GM18907 (cell line): ENCODE measurements around the gene RAG1.
"Not testable (repeated sequence)": the region's sequence is repeated elsewhere in the genome, so short reads cannot be mapped to it uniquely, and the experiment has no call there.

Source experiments
- ATAC-seq: cut with Tn5 transposase; IDR thresholded peaks from one replicate; pipeline ENCODE4 v1.9.1; 2021; ENCODE audit warnings: mild to moderate bottlenecking, moderate library complexity; ENCODE audit not compliant: unreplicated experiment

Gene RAG1

DNA sequence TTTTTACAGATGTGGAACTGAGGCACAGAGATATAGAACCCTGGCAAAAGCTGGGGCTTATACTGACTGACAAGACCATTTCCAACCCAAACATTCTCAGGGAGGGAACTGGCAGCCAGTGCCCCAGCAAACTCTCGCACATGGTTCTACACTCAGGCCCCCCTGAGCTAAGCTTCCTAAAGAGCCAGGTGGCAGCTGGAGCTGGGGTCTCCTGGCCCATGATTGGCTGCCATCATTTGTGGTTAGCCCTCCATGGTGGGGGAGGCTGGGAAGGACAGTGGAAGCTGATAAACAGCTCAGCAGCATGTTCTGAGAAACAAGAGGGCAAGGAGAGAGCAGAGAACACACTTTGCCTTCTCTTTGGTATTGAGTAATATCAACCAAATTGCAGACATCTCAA, at the start of gene RAG1:
Gene RAG1 (plus strand): TSS at position 314 of the 400 bp plus-strand sequence. CDS start 5,298 bp downstream, outside the sequence.
- ATAC-seq: no peak

DNA sequence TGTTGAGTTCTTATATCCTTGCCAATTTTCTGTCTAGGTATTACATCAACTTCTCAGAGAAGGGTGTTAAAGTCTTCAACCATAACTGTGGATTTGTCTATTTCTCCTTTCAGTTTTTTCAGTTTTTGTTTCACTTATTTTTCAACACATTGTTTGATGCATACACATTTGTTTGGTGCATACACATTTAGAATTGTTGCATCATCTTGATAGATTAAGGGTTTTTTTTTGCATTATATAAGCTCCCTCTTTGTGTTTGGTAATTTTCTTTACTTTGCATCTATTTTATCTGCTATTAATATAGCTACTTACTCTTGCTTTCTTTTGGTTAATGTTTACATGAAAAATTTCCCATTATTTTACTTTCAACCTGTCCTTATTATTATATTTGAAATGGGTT, 37.0 kb upstream of the RAG1 start:
- no peak for ATAC-seq

DNA sequence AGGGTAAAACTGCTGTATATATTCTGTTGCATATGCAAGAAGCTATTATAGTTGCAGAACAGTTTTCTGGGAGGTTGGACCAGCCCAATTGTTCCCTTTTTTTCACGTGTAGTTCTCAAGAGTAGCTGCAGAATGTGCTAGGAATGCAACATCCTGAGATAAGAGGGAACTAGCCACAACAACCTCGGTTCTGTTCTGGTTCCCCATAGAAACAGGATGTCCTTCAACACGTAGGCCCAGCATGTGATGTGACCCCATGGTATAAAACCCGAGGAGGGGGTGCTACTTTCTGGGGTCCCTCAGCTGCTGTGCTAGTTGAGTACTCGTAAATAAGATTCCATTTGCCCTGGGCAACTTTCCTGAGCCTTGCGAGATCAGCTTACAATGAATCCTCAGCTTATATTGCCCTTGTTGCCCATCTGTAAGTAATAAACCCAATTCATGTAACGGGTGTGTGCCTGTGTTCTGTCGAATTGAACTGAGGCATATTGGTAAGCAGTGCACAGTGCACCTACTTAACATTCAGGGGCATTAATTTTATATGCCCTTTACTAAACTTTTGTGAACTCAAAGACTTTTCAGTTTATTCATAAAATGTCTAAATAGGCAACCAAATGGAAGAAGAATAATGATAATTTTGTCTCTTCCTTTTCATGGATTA, 34.7 kb upstream of the RAG1 start:
- no peak for ATAC-seq

DNA sequence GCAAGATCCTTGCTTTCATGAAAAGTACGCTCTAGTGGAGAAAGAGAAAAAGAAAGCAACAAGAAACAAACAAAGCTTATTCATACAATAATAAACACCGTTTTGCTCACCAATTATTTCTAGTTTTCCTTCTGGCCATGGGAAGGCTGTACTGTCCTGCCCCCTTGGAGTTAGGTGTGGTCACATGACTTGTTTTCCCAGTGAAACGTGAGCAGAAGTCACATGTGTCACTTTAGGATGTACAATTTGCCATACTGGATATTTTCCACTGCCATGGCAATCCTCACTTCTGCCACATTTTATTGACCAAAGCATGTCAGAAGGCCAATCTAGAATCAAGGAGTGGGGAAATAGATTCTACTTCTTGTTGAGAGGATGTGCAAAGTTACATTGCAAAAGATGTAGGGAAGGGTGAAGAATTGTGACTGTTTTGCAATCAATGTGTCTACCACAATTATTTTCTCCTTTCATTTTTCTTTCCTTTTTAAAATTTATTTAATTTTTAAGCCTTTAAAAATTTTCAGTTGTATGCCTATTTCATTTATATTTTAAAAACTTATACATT, 33.4 kb upstream of the RAG1 start:
- no peak for ATAC-seq

DNA sequence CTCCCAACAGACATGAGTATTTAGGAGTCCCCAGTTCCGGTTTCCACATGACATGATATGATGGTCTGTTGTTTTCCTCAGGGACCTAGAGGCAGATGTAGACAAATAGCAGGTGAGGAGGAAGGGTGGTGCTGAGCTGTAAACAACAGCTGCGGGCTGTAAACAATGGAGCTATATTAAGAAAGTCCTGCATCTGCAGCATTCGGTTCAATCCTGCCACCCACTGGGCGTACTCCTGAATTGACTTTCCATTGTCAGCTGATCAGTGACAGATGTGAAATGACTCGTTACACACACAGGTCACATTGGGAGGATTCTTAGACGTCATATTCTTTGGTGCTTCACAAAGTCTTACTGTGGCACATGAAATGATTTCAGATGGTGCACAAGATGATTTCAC, 26.8 kb upstream of the RAG1 start:
- peak; percentile 98 for ATAC-seq

DNA sequence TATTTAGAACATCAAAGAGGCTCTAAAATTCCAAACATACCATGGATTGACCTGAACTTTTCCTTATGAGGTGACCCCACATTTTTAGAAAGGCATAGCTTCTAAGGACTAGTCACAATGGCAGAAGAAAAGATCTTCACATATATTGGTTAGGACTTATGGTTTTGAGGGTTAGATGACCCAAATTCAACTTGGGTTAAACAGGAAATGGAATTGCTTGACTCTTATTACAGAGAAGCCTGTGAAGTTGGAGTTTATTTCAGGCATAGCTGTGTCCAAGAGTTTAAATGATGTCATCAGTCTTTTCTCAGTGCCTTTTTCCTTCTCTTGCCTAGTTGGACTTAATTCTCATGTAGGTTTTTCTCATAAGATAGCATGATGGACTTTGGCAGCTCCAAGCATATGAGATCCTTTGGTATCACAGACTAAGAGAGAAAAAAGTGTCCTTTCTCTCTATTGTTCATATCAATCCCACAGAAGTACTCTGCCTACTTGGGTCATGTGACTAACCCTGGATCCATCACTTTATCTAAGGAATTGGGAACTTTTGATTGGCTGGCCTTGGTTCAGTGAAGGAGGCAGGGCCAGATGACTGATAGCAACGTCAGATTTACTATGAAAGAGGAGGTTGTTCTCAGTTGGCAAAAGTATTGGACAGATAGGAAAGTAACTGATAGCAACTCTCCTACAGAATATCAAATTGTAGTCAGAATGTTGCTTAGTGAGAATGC, 17.3 kb upstream of the RAG1 start:
- no peak for ATAC-seq

DNA sequence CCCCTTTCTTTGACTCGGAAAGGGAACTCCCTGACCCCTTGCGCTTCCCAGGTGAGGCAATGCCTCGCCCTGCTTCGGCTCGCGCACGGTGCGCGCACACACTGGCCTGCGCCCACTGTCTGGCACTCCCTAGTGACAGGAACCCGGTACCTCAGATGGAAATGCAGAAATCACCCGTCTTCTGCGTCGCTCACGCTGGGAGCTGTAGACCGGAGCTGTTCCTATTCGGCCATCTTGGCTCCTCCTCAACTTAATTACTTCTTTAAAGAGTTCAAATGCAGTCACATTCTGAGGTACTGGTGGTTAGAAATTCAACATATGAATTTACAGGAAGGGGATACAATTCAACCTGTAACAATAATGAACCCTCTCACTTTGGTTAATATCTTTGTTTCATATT, 10.4 kb upstream of the RAG1 start:
- ATAC-seq: not testable (repeated sequence)

DNA sequence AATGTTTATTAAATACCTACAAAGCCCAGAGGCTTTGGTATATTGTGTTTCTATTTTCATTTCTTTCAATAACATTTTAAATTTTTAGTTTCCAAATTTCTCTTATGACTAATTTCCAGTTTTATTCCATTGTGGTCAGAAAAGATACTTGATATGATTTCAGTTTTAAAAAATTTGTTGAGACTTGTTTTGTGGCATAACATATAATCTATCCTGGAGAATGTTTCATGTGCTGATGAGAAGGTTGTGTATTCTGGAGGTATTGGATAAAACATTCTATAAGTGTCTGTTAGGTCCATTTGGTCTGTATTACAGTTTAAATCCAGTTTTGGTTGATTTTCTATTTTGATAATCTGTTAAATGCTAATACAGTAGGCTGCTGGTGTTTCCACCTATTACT, 9.8 kb upstream of the RAG1 start:
- ATAC-seq: no peak

DNA sequence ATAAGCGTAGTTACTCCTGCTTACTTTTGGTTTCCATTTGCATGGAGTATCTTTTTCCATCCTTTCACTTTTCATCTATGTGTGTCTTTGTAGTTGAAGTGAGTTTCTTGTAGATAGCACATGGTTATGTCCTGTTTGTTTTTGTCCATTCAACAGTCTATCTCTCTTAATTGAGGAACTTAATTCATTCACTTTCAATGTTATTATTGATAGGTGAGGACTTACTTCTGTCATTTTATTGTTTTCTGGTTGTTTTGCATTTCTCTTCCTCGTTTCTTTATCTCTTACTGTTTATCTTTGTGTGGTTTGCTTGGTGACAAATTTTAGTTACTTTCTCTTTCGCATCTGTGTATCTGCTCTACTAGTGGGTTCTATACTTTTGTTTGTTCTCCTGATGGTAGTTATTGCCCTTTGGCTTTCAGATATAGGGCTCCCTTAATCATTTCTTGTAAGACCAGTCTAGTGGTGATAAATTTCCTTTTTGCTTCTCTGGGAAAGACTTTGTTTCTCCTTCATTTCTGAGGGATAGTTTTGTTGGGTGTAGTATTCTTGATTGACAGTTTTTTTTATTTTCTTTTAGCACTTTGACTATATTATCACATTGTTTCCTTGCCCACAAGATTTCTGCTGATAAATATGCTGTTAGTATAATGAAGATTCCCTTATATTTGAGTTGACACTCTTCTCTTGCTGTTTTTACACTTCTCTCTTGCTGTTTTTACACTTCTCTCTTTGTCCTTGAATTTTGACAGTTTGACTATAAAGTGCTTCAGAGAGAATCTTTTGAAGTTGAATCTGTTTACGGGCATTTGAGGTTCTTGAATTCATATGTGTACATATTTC, 9.0 kb upstream of the RAG1 start:
- ATAC-seq: peak; percentile 95

DNA sequence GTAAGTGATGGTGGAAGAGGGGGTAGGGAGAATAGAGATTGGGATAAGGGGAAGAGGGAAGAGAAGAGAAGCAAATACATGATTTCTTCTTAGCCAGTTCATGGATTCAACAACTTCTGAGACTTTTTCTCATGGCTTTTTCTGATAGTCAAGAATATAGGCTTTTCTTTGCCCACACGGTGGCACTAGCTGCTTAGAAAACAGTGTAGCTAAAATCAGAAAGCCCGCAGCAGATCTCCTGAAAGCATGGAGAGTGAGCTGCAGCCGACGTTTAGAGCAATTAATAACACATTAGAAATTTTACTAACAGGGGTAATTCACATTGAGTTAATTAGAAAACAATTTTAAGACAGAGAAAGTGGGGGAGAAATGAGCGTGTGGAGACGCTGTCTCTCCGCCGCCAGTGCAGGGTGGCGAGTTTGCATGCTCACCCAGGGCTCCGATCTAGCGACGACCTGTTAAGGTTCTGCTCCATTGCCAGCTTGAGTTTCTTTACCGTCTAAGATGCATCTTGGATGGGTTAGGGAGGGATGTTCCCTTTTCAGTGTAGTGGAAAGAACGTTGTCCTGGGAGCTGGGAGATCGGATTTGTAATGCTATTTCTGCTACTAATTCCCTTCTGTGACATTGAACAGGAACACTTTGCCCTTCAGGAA, 3.3 kb upstream of the RAG1 start:
- peak; percentile 69 for ATAC-seq

DNA sequence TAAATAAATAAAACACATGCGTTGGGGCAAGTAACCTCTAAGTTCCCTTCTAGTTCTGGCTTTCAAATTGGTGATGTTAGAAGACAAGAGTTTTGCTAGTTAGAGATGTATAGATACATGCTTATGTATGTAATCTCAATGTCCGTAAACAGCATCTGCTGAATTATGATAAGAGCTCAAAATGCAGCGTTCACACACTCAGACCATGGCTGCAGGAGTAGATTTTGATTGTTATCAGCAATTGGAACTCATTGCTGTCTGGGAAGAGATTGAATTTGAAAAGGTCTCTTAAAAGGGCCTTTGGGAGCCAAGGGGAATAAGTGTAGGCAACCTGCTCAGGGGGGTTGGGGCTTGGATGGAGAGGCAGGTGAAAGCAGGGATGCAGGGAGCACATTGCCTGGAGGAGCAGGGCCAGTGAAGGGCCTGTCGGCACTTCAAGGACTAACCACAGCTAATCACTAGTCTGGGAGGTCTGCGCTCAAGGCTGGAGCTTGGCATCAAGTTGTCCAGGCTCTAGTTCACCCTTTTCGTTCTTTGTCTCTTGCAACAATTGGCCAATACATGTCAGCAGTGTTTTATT, 2.7 kb upstream of the RAG1 start:
- no peak for ATAC-seq

DNA sequence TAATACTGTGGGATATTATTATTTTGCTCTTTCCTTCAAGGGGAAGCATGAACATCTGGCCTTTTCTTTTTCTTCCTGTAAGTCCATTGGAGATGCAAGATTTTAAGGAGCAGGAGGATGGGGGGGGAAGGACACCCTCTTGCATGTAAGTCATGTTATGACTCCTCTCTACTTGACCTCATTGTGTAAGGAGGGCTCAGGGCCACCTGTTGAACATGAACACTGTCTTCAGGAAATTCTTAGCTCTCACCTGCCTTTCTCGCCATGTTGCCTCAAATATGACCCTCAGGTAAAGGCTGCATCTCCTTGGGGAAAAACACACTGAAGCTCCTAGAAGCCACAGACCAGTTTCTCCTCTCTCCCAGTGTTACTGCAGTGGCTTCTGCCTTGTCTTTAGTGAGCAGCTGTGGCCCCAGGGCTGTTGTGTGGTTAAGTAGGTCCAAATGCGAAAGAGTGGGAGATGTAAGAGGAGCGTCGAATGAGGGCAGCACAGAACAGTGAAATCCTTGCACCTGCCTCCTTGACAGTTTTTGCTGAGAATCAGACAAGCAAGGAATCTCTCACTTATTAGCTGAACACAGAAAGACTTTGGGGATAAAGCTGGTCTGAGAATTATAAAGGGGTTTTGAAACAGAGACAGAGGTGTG, 1.3 kb upstream of the RAG1 start:
- ATAC-seq: no peak

DNA sequence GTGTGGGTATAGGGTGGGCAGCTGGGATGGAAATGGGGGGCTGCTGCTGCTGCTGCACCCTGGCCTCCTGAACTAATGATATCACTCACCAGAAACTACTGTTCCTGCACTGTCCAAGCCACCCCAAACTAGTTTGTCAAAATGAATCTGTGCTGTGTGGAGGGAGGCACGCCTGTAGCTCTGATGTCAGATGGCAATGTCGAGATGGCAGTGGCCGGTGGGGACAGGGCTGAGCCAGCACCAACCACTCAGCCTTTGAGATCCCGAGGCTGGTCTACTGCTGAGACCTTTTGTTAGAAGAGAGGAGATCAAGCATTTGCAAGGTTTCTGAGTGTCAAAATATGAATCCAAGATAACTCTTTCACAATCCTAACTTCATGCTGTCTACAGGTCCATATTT, 1.3 kb downstream of the RAG1 start:
- no peak for ATAC-seq

DNA sequence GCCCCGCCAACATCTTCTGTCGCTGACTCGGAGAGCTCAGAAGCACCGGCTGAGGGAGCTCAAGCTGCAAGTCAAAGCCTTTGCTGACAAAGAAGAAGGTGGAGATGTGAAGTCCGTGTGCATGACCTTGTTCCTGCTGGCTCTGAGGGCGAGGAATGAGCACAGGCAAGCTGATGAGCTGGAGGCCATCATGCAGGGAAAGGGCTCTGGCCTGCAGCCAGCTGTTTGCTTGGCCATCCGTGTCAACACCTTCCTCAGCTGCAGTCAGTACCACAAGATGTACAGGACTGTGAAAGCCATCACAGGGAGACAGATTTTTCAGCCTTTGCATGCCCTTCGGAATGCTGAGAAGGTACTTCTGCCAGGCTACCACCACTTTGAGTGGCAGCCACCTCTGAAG, 6.7 kb downstream of the RAG1 start:
- ATAC-seq: no peak

DNA sequence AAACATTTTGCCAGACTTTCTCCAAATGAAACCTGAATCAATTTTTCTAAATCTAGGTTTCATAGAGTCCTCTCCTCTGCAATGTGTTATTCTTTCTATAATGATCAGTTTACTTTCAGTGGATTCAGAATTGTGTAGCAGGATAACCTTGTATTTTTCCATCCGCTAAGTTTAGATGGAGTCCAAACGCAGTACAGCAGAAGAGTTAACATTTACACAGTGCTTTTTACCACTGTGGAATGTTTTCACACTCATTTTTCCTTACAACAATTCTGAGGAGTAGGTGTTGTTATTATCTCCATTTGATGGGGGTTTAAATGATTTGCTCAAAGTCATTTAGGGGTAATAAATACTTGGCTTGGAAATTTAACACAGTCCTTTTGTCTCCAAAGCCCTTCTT, 9.6 kb downstream of the RAG1 start:
- no peak for ATAC-seq

DNA sequence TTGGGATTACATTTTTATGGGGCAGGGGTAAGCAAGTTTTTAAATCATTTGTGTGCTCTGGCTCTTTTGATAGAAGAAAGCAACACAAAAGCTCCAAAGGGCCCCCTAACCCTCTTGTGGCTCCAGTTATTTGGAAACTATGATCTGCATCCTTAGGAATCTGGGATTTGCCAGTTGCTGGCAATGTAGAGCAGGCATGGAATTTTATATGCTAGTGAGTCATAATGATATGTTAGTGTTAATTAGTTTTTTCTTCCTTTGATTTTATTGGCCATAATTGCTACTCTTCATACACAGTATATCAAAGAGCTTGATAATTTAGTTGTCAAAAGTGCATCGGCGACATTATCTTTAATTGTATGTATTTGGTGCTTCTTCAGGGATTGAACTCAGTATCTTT, 10.1 kb downstream of the RAG1 start:
- ATAC-seq: no peak

DNA sequence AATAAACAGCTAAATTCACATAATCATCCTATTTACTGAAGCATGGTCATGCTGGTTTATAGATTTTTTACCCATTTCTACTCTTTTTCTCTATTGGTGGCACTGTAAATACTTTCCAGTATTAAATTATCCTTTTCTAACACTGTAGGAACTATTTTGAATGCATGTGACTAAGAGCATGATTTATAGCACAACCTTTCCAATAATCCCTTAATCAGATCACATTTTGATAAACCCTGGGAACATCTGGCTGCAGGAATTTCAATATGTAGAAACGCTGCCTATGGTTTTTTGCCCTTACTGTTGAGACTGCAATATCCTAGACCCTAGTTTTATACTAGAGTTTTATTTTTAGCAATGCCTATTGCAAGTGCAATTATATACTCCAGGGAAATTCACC, 10.7 kb downstream of the RAG1 start:
- ATAC-seq: no peak

DNA sequence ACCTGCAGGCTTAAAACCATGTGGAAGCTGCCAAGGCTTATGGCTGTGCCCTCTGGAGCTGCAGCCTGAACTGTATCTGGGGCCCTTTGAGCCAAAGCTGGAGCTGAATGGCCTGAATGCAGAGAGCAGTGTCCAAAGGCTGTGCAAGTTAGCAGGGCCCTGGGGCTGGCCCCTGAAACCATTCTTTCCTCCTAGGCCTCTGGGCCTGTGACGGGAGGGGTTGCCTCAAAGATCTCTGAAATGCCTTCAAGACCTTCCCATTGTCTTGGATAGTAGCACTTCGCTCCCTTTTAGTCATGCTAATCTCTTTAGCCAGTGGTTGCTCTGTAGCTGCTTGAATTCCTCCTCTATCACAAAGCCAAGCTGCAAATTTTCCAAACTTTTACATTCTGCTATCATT, 13.7 kb downstream of the RAG1 start:
- no peak for ATAC-seq

DNA sequence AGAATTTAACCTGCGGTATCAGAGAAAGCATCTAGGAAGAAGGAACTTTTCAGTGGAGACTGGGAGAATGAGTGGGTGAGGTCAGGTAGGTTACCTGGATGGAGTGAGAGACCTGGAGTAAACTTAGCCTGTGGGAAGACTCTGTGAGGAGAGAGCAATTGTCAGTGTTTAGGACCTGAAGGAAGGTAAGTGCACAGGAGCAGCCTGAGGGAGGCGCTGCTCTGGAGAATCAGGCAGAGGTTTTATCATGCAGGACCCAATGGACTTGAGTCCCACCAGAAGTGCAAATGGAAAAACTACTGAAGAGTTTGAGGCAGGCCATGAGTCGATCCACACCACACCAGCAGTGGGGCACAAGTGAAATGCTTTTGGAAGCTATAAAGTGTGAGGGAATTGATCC, 15.9 kb downstream of the RAG1 start:
- ATAC-seq: no peak

DNA sequence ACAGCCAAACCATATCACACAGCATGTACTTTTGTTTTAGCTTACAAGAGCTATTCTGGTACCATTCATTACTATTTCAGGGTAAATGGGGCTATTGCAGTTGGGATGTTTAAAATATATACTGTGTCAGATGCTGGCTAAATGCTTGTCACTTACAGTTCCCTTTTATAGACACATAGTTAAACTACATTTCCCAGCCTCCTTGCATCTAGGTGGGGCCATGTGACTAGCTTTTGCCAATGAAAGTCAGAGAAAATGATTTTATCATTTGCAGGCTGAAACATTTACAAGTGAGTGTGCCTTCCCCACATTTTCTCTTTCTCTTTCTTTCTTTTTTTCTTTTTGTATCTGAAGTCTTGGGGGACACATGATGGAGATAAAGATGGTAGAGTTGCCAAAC, 18.7 kb downstream of the RAG1 start:
- ATAC-seq: peak; percentile 64
